Stimulated activated CD8-positive, alpha-beta memory T cell treated with anti-CD3 and anti-CD28 coated beads, Interleukin-15, amount 100 ng/mL, for 4 hours (primary cell): Measurements from ENCODE around the gene LAMC3.
"Not testable (repeated sequence)": the region's sequence is repeated elsewhere in the genome, so short reads cannot be mapped to it uniquely, and the experiment has no call there.

Experiments
- DNase-seq, 2 donors: peaks; one replicate each; pipeline ENCODE4 v3.0.0-alpha.2; 2020; ENCODE audit warnings: low read depth in 2 of 2

LAMC3 gene

GRCh38 chr9:131097126-131097947, 88.4 kb downstream of the LAMC3 start:
- no peak for DNase-seq

DNA sequence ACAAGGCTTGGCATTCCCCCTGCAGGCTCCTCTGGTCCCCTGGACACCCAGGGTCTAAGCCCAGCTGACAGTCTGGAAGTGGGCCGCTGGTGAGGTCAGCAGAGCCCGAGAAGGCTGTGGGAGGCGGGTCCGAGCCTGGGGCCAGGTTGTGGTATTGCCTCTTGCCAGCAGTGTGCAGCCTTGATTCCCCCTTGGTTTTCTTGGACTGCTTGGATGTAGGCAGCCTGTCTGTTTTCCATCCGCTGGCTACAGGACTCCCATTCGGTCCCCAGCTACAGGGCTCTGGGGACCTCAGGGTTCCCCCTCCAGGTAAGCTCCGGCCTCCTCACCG, 88.9 kb downstream of the LAMC3 start:
- DNase-seq = no peak

DNA sequence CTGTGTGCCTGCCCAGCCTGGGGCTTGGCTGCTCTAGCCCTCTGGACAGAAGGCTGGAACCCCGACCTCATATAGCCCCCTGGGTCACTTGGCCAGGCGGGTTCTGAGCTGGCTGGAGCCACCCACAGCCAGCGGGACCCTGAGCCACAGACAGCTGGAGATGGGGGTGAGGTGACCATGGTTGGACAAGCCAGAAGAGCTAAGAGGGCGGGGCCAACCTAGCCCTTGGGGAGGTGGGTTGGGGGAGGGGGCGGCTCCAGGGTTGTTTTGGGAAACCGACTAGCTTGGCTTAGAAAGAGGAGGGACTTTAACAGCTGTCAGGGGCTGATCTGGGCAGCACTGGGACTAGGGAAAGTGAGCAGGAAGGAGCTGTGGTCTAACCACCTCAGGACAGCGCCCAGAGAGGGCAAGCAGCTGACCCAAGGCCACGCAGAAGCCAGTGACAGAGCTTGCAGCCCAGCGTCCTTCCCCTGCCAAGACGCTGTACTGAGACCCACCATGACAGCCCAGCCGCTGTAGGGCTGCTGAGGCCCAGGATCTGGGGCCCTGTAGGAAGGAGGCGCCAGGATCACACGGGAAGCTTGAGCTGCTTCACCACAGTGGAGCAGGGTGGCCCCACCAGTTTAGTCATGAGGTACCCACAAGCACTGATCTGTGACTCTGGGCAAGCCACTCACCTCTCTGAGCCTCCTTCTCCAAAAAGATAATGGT, 89.6 kb downstream of the LAMC3 start:
- DNase-seq = no peak

GRCh38 chr9:131099102-131099606, 90.2 kb downstream of the LAMC3 start:
- no peak for DNase-seq

DNA sequence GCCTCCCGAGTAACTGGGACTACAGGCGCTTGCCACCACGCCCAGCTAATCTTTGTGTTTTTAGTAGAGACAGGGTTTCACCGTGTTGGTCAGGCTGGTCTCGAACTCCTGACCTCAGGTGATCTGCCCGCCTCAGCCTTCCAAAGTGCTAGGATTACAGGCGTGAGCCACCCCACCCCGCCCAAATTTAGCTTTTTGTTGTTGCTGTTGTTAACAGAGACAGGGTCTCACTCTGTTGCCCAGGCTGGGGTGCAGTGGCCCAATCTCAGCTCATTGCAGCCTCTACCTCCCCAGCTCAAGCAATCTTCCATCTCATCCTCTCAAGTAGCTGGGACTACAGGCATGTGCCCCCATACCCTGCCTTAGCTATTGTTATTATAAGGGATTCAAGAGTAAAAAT, 90.9 kb downstream of the LAMC3 start:
- DNase-seq = not testable (repeated sequence)

GRCh38 chr9:131100445-131100844, 91.5 kb downstream of the LAMC3 start:
- no peak for DNase-seq

DNA sequence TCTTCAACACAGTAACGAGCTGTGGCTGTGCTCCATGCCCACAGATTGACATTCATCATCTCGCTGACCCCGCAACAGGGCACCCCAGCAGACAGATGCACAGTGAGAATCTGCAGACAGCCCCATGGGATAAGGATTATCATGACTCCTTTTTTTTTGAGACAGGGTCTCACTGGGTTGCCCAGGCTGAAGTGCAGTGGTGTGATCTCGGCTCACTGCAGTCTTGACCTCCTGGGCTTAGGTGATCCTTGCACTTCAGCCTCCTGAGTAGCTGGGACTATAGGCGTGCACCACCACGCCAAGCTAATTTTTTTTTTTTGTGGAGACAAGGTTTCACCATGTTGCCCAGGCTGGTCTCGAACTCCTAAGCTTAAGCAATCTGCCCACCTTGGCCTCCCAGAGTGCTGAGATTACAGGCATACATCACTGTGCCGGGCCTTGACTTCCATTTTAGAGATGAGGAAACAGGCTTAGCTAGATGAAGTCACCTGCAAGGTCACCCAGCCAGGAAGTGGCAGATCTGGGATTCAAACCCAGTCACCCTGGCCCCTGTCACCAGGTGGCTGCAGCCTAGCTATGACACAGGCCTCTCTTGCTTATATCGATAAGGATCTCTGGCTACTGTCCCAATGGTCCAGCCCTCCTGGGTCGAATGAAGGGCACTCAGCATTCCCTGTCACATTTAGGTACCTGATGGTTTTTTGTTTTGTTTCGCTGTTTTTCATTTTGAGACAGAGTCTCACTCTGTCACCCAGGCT, 92.4 kb downstream of the LAMC3 start:
- no peak for DNase-seq

DNA sequence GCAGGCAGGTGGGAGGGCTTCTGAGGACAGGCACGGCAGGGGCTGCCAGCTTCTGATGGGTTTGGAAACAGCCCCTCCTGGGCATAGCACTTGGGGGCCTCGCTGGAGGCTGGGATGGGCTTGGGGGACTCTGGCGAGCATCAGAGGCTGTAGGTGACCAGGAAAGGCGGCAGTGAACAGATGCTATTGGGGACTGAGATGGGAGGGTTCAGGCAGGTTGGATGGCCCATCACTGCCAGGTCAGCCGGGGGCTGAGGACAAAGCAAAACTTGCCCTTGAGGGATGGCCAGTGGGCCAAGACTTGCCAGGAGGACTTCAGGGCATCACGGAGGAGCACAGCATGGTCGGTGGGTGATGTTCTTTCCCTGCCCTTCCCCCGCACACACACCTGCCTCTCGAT, 94.0 kb downstream of the LAMC3 start:
- no peak for DNase-seq

DNA sequence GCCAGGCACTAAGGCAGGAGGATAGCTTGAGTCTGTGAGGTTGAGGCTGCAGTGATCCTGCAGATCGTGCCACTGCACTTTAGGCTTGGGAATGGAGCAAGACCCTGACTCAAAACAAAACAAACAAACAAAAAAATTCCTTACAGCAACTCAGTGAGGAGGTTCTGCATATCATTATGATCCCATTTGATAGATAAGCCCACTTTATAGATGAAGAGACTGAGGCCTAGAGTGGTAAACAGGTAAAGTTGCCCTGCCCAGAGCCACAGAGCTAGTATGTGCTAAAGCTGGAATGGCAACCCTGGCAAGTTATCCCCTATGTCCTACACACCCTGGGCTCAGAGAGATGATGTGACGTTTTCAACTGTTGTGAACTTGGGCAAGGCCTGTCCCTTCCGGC, 94.6 kb downstream of the LAMC3 start:
- DNase-seq = no peak

DNA sequence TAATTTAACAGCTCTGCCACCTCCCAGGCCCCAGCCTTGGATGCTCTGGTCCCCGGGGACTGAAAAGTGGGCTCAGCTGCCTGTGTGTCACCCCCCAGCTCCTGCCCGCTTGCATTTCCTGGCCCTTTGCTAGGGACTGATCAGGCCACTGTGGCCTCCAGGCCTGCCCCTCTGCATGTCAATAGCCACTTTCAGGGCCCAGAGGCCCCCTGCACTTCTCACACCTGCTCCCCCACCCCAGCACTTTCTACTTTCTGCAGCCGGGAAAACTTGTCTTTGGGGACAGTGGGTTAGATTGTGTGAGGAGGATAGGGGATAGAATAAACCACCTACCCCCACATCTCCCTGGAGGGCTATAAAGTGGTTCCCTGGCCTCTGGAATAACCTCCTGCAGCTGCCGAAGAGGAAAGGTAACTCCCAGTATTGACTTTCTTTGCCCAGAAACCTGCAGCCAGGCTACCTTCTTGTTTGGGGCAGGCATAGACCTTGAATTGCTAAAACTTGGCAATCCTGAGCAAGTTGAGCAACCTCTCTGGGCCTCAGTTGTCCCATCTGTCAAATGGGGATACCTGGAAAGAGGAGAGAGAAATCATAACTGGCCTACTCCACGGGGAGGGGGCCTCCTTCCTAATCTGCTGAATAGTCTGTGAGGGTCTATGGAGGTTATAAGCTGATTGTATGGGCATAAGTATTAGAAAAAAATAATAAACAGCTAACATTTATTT, 95.2 kb downstream of the LAMC3 start:
- DNase-seq = no peak

- DNase-seq = no peak
Measured at GRCh38 chr9:131105952-131106351, 97.0 kb downstream of the LAMC3 start.

- no peak for DNase-seq
Measured at GRCh38 chr9:131107760-131108159, 98.8 kb downstream of the LAMC3 start.

GRCh38 chr9:131111186-131111853, 102.3 kb downstream of the LAMC3 start:
- no peak for DNase-seq

- DNase-seq = no peak
Measured at GRCh38 chr9:131111854-131112311, 102.9 kb downstream of the LAMC3 start.

GRCh38 chr9:131112374-131113154, 103.6 kb downstream of the LAMC3 start:
- no peak for DNase-seq

GRCh38 chr9:131113655-131114054, 104.7 kb downstream of the LAMC3 start:
- no peak for DNase-seq

DNA sequence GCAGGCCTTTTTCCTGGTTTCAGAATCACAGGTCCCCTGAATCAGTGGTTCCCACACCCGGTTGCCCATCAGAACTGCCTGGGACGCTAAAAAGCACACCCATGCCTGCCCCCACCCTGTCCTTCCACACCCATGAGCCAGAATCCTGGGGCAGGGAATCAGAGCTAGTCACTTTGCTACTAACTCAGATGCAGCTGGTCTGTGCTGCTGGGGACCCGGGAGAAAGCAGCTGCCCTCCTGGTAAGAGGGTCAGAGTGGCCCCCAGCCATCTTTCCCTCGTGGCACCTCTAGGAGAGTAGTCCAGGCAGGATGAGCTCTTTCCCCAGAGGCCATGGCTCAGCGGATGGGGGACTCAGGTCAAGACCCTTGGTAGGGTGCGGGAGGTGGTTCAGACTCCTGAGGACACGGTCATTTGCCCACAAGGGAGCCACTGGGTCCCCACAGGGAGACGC, 105.1 kb downstream of the LAMC3 start:
- no peak for DNase-seq

GRCh38 chr9:131115360-131115742, 106.4 kb downstream of the LAMC3 start:
- not testable (repeated sequence) for DNase-seq

DNA sequence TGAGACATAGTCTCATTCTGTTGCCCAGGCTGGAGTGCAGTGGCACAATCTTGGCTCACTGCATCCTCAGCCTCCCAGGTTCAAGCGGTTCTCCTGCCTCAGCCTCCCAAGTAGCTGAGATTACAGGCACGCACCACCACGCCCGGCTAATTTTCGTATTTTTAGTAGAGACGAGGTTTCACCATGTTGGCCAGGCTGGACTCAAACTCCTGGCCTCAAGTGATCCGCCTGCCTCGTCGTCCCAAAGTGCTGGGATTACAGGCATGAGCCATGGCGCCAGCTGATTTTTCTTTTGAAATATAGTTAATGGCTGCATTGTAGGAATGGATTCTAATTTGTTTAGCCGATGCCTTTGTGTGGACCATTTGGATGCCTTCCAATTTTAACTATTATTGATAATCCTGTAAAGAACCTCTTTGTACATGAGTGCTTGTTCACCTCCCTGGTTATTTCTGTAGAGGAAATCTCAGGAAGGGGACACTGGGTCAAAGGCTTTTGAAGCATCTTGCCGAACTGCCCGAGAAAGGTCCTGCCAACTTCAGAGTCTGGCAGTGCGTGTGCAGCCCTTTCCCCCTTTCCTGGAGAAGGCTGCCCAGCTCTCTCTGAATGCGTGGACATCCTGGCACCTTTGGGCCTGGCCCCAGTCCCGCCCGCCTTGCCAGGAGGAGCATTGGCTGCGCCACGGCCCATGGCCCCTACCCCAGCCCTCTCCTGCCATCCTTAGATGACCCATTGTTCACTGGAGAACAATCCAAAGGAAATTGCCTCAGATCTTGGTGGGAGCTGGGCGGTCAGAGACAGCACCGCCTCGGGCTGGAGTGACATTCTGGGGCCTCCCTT, 107.5 kb downstream of the LAMC3 start:
- no peak for DNase-seq
